ENCODE data around the gene ITPR3.

The ITPR3 gene

DNA sequence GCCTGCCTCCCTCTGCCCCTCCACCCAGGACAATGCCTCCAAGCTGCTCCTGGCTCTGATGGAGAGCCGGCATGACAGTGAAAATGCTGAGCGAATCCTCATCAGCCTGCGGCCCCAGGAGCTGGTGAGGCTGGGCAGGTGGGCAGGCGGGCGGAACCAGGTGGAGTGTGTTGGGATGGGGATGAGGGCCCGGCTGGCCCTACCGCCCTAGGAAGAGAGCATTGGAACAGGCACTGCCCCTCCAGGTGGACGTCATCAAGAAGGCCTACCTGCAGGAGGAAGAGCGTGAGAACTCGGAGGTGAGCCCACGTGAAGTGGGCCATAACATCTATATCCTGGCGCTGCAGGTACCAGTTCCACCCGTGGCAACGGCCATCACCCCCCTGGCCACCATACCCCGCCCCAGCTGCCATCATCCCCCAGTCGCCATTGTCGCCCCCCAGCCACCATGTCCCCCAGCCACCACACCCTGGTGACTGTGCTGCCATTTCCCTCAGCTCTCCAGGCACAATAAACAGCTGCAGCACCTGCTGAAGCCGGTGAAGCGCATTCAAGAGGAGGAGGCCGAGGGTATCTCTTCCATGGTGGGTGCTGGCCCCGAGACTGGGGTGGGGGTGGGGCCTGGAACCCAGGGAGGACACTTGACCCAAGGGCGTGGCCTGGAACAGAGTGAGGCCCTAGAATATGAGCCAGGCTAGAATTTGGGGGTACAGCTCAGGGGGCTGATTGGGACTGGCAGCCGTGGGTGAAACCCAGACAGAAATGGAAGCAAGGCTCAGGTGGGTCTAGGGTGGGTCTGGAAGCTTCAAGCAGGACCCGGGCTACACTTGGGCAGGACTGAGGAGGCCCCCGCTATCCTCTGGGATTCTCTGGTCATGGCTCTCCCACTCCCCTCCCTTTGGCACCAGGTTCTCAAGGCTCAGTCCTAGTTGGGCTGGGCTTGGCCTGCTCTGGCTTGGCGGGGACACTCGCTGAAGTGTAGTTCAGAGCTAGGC is 66.2 kb downstream of the ITPR3 start:
- no peak overlapping the region for H3K4me3 ChIP-seq (ENCODE audit: low read depth, low read length)
- DNase-seq (ENCODE audit: low read depth, low spot score), result no peak
- in situ Hi-C loops (cut with HindIII; ENCODE audit: low sequenced_read_pairs), result no loop called here
- TF ChIP-seq, protein P1, sequence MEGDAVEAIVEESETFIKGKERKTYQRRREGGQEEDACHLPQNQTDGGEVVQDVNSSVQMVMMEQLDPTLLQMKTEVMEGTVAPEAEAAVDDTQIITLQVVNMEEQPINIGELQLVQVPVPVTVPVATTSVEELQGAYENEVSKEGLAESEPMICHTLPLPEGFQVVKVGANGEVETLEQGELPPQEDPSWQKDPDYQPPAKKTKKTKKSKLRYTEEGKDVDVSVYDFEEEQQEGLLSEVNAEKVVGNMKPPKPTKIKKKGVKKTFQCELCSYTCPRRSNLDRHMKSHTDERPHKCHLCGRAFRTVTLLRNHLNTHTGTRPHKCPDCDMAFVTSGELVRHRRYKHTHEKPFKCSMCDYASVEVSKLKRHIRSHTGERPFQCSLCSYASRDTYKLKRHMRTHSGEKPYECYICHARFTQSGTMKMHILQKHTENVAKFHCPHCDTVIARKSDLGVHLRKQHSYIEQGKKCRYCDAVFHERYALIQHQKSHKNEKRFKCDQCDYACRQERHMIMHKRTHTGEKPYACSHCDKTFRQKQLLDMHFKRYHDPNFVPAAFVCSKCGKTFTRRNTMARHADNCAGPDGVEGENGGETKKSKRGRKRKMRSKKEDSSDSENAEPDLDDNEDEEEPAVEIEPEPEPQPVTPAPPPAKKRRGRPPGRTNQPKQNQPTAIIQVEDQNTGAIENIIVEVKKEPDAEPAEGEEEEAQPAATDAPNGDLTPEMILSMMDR (IDR thresholded peaks at IDR 0.05; ENCODE audit: low read depth, low read length), result no peak

DNA sequence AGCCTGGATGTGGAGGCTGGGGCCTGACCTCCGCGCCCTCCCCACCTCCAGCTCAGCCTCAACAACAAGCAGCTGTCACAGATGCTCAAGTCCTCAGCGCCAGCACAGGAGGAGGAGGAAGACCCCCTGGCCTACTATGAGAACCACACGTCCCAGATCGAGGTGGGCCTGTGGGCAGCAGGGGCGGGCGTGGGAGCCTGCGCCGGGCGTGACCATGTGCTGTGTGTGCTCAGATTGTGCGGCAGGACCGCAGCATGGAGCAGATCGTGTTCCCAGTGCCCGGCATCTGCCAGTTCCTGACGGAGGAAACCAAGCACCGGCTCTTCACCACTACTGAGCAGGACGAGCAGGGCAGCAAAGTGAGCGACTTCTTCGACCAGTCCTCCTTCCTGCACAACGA is 66.9 kb downstream of the ITPR3 start:
- no peak overlapping the region for H3K4me3 ChIP-seq (ENCODE audit: low read depth, low read length)
- in situ Hi-C loops (cut with HindIII; ENCODE audit: low sequenced_read_pairs), result no loop called here
- DNase-seq (ENCODE audit: low read depth, low spot score), result no peak
- TF ChIP-seq, protein P1 (IDR thresholded peaks at IDR 0.05; ENCODE audit: low read depth, low read length), result no peak

DNA sequence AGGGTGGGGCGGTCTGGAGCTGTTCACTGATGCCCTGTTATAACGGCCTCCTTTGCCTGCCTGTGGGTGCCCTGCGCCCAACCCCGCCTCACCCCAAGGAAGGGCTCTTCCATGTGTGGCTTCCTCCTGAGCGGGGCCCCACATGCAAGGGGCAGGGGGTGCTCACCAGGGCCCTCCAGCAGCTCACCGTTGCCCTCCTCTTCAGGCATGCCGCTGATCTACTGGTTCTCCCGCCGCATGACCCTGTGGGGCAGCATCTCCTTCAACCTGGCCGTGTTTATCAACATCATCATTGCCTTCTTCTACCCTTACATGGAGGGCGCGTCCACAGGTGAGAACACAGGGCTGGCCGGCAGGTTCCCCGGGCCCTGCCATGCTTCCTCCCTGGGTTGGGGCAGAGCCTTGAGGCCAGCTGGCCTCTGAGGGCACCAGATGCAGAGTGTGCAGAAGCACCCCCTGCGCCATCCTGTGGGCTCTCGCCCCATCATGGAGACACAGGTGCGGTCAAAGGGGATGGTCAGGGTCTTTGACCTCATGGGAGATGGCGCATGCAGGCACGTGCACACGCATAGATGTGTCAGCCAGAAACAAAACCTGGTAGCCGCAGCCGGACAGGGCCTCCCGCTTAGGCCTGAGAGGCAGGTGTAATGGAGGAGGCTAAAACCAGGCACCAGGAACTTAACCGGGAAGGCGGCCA is 67.5 kb downstream of the ITPR3 start:
- in situ Hi-C loops (cut with HindIII; ENCODE audit: low sequenced_read_pairs), result no loop called here
- H3K4me3 ChIP-seq (ENCODE audit: low read depth, low read length), result no peak overlapping the region
- TF ChIP-seq, protein P1 (IDR thresholded peaks at IDR 0.05; ENCODE audit: low read depth, low read length), result no peak
- no peak for DNase-seq (ENCODE audit: low read depth, low spot score)

DNA sequence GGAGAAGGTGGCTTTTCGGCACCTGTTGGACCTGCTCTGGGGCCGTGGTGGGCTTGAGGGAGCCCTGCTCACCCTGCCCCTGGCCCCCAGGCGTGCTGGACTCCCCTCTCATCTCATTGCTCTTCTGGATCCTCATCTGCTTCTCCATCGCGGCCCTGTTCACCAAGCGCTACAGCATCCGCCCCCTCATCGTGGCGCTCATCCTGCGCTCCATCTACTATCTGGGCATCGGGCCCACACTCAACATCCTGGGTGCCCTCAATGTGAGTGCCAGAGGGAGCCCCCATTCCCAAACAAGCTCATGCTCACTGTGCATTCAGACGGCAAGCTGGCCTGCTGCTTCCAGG is 68.0 kb downstream of the ITPR3 start:
- TF ChIP-seq, protein P1 (IDR thresholded peaks at IDR 0.05; ENCODE audit: low read depth, low read length), result no peak
- H3K4me3 ChIP-seq (ENCODE audit: low read depth, low read length), result no peak overlapping the region
- DNase-seq (ENCODE audit: low read depth, low spot score), result no peak
- in situ Hi-C loops (cut with HindIII; ENCODE audit: low sequenced_read_pairs), result no loop called here

DNA sequence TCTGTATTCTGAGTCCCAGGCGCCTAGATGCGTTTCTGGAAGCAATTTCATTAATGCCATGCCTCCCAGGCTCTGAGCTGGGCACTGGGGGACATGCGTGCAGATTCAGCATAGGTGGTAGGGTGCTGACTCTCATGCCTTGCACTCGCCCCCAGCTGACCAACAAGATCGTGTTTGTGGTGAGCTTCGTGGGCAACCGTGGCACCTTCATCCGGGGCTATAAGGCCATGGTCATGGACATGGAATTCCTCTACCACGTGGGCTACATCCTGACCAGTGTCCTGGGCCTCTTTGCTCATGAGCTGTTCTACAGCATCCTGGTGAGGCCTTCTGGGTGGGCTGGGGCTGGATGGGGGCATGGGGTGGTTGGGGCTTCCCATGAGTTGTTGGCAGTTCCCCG is 68.8 kb downstream of the ITPR3 start:
- H3K4me3 ChIP-seq (ENCODE audit: low read depth, low read length), result no peak overlapping the region
- DNase-seq (ENCODE audit: low read depth, low spot score), result no peak
- TF ChIP-seq, protein P1 (IDR thresholded peaks at IDR 0.05; ENCODE audit: low read depth, low read length), result no peak
- in situ Hi-C loops (cut with HindIII; ENCODE audit: low sequenced_read_pairs), result no loop called here

DNA sequence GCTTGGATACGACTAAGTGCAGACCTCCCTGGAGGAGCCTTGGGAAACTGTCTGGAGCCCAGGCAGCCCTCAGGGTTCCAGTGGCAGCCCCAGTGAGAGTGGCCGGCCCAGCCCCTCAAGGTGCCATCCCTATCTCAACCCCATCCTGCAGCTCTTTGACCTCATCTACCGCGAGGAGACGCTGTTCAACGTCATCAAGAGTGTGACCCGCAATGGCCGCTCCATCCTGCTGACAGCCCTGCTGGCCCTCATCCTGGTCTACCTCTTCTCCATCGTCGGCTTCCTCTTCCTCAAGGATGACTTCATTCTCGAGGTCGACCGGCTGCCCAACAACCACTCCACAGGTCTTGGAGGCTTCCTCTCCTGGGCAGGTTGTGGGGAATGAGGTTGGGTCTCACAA is 69.6 kb downstream of the ITPR3 start:
- no peak for DNase-seq (ENCODE audit: low read depth, low spot score)
- H3K4me3 ChIP-seq (ENCODE audit: low read depth, low read length), result no peak overlapping the region
- in situ Hi-C loops (cut with HindIII; ENCODE audit: low sequenced_read_pairs), result no loop called here
- TF ChIP-seq, protein P1 (IDR thresholded peaks at IDR 0.05; ENCODE audit: low read depth, low read length), result no peak

All from astrocyte of the spinal cord (primary cell).